ENCODE data around the gene PTCSC3. TPM values are rescaled to one million over a fixed set of nuclear protein-coding genes. Genes with fewer than 3 reads are reported as not detected.

PTCSC3 gene
- total RNA-seq, 1 experiment from 2014 or later, result not detected

DNA sequence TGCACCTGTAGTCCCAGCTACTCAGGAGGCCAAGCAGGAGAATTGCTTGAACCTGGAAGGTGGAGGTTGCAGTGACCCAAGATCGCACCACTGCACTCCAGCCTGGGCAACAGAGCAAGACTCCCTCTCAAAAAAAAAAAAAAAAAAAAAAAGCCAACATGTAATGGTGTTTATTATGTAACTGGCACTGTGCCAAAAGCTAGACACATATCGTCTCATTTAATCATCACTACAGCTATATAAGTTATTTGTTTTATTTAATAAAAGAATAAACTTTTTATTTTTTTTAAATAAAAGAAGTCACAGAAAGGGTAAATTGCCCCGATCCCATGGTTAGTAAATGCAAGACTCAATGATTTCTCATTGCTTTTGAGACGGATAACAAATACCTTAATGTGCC lies 76.9 kb downstream of the PTCSC3 start:
- ChIA-PET CTCF (no interaction called here), POLR2A (interaction anchor here (0.6 kb wide), 1 partner anchor 1102 kb away, joined by 5 read pairs; no protein-coding TSS in a partner anchor)
- intact Hi-C loops (cut with micrococcal nuclease; ENCODE audit: unreplicated experiment), result no loop called here
- in situ Hi-C loops (cut with HindIII; ENCODE audit: low pct_unique_long_range_greater_than_20kb, low sequenced_read_pairs), result no loop called here
- Histone ChIP-seq H3K36me3 (ENCODE audit: control insufficient read depth, insufficient read depth, low read length) (no peaks in the 10 kb centered on the region), H3K4me3 (ENCODE audit: low read depth in 2 of 2, low read length in 2 of 2) (no peak overlapping the region), H3K27ac (ENCODE audit: low read length) (no peak overlapping the region), H3K27me3 (ENCODE audit: control insufficient read depth, insufficient read depth, low read length) (no peaks in the 10 kb centered on the region), H3K4me1 (ENCODE audit: control insufficient read depth, insufficient read depth, low read length) (no peaks in the 10 kb centered on the region), H3K9me3 (ENCODE audit: control insufficient read depth, insufficient read depth, low read depth, low read length) (no peaks in the 10 kb centered on the region)
- DNase-seq (ENCODE audit: low read depth, low spot score) (no peak), ATAC-seq (no peak)
- TF ChIP-seq, protein P1, sequence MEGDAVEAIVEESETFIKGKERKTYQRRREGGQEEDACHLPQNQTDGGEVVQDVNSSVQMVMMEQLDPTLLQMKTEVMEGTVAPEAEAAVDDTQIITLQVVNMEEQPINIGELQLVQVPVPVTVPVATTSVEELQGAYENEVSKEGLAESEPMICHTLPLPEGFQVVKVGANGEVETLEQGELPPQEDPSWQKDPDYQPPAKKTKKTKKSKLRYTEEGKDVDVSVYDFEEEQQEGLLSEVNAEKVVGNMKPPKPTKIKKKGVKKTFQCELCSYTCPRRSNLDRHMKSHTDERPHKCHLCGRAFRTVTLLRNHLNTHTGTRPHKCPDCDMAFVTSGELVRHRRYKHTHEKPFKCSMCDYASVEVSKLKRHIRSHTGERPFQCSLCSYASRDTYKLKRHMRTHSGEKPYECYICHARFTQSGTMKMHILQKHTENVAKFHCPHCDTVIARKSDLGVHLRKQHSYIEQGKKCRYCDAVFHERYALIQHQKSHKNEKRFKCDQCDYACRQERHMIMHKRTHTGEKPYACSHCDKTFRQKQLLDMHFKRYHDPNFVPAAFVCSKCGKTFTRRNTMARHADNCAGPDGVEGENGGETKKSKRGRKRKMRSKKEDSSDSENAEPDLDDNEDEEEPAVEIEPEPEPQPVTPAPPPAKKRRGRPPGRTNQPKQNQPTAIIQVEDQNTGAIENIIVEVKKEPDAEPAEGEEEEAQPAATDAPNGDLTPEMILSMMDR (IDR thresholded peaks at IDR 0.05), result no peak
- TF ChIP-seq, protein P2, sequence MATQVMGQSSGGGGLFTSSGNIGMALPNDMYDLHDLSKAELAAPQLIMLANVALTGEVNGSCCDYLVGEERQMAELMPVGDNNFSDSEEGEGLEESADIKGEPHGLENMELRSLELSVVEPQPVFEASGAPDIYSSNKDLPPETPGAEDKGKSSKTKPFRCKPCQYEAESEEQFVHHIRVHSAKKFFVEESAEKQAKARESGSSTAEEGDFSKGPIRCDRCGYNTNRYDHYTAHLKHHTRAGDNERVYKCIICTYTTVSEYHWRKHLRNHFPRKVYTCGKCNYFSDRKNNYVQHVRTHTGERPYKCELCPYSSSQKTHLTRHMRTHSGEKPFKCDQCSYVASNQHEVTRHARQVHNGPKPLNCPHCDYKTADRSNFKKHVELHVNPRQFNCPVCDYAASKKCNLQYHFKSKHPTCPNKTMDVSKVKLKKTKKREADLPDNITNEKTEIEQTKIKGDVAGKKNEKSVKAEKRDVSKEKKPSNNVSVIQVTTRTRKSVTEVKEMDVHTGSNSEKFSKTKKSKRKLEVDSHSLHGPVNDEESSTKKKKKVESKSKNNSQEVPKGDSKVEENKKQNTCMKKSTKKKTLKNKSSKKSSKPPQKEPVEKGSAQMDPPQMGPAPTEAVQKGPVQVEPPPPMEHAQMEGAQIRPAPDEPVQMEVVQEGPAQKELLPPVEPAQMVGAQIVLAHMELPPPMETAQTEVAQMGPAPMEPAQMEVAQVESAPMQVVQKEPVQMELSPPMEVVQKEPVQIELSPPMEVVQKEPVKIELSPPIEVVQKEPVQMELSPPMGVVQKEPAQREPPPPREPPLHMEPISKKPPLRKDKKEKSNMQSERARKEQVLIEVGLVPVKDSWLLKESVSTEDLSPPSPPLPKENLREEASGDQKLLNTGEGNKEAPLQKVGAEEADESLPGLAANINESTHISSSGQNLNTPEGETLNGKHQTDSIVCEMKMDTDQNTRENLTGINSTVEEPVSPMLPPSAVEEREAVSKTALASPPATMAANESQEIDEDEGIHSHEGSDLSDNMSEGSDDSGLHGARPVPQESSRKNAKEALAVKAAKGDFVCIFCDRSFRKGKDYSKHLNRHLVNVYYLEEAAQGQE (IDR thresholded peaks at IDR 0.05; ENCODE audit: insufficient read depth in 1 of 2, low read depth in 2 of 2, low read length in 1 of 2), result no peak
- no peak for TF ChIP-seq SIN3A (IDR thresholded peaks at IDR 0.05; ENCODE audit: borderline replicate concordance, insufficient read depth, low read depth, low read length)
- no peak for TF ChIP-seq TCF7L2 (IDR thresholded peaks at IDR 0.05; ENCODE audit: low read depth, low read length)
- no peak for TF ChIP-seq POLR2AphosphoS5 (IDR thresholded peaks at IDR 0.05; ENCODE audit: low read depth, low read length)
- BruUV-seq (replicated peaks), result no TSS peak

GRCh38 chr14:36097356-36097755 lies 79.2 kb downstream of the PTCSC3 start:
- no peaks in the 10 kb centered on the region for H3K36me3 ChIP-seq (ENCODE audit: control insufficient read depth, insufficient read depth, low read length)
- ATAC-seq (no peak), DNase-seq (ENCODE audit: low read depth, low spot score) (no peak)
- TF ChIP-seq, protein P2 (IDR thresholded peaks at IDR 0.05; ENCODE audit: insufficient read depth in 1 of 2, low read depth in 2 of 2, low read length in 1 of 2), result no peak
- TF ChIP-seq, protein P1 (IDR thresholded peaks at IDR 0.05), result no peak
- TF ChIP-seq TCF7L2 (IDR thresholded peaks at IDR 0.05; ENCODE audit: low read depth, low read length) (no peak), POLR2AphosphoS5 (IDR thresholded peaks at IDR 0.05; ENCODE audit: low read depth, low read length) (no peak), SIN3A (IDR thresholded peaks at IDR 0.05; ENCODE audit: borderline replicate concordance, insufficient read depth, low read depth, low read length) (no peak)
- no peaks in the 10 kb centered on the region for H3K27me3 ChIP-seq (ENCODE audit: control insufficient read depth, insufficient read depth, low read length)
- in situ Hi-C loops (cut with HindIII; ENCODE audit: low pct_unique_long_range_greater_than_20kb, low sequenced_read_pairs) (no loop called here), intact Hi-C loops (cut with micrococcal nuclease; ENCODE audit: unreplicated experiment) (no loop called here)
- ChIA-PET CTCF (no interaction called here), POLR2A (no interaction called here)
- H3K4me3 ChIP-seq (ENCODE audit: low read depth in 2 of 2, low read length in 2 of 2), result no peak overlapping the region
- H3K4me1 ChIP-seq (ENCODE audit: control insufficient read depth, insufficient read depth, low read length), result no peaks in the 10 kb centered on the region
- BruUV-seq (replicated peaks), result no TSS peak
- no peak overlapping the region for H3K27ac ChIP-seq (ENCODE audit: low read length)
- H3K9me3 ChIP-seq (ENCODE audit: control insufficient read depth, insufficient read depth, low read depth, low read length), result no peaks in the 10 kb centered on the region

All from Panc1 (cell line).